ENCODE results near the gene ANKS1A. TPM values are rescaled to one million over a fixed set of nuclear protein-coding genes. Genes with fewer than 3 reads are reported as not detected.

ANKS1A gene
- total RNA-seq, 1 experiment from 2014 or later = 26.5 TPM

DNA sequence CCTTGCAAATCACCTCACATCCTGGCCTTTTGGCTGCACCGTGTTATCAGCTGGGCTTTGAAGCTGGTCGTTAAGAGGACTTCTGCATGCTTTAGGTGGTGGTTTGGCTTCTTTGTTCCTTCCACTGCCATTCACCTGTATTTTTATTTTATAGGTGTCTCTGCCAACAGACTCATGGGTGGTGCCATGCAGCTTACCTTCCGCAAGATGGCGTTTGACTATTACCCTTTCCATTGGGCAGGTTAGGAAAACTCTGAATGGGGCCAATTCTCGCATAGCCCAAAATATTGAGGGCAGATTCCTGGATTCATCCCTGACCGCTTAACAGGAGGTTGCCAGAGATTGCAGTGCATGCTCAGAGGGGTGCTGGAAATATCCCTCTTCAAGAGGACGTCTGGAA, 33.6 kb upstream of the ANKS1A start:
- Mint-ChIP-seq H3K4me1 (peaks cover 4 to 13% of the 10 kb centered on the region in 2 experiments), H3K36me3 (ENCODE audit: insufficient read depth in 1 of 3, low read depth in 3 of 3) (peaks cover 25 to 62% (median 51%) of the 10 kb centered on the region in 3 experiments), H3K27me3 (ENCODE audit: low read depth) (no peaks in the 10 kb centered on the region), H3K27ac (no peak overlapping the region), H3K9me3 (no peaks in the 10 kb centered on the region), H3K4me3 (no peak overlapping the region)
- Histone ChIP-seq H3K9ac (ENCODE audit: extremely low read depth, insufficient read length, low read length) (no peak overlapping the region), H3K9me3 (ENCODE audit: control insufficient read depth, low read depth, low read length) (no peaks in the 10 kb centered on the region), H3K79me1 (ENCODE audit: insufficient read depth, low read depth, low read length, poor library complexity, severe bottlenecking) (no peaks in the 10 kb centered on the region), H3K4me2 (ENCODE audit: insufficient read depth, insufficient read length, low read length) (no peak overlapping the region), H3K4ac (ENCODE audit: low read depth, low read length) (no peak overlapping the region), H4K8ac (replicated peaks; ENCODE audit: insufficient read length, low read depth, low read length) (no peak overlapping the region), H2AFZ (ENCODE audit: low read length) (no peak overlapping the region), H4K5ac (ENCODE audit: insufficient read length, low read depth, low read length) (no peak overlapping the region), H3K23ac (ENCODE audit: insufficient read length, low read depth, low read length) (no peak overlapping the region), H3K14ac (ENCODE audit: insufficient read depth, low read length) (no peak overlapping the region), H3K18ac (ENCODE audit: insufficient read length, low read depth, low read length) (no peak overlapping the region), H2BK12ac (ENCODE audit: insufficient read length, low read depth, low read length) (no peak overlapping the region), H4K20me1 (ENCODE audit: control insufficient read depth, insufficient read depth, insufficient read length) (no peaks in the 10 kb centered on the region), H2BK15ac (ENCODE audit: low read depth, low read length) (no peak overlapping the region), H3K23me2 (ENCODE audit: insufficient read length, low read depth, low read length, poor library complexity, severe bottlenecking) (no peaks in the 10 kb centered on the region), H4K91ac (ENCODE audit: insufficient read length, low read depth, low read length) (no peak overlapping the region), H3K27me3 (ENCODE audit: insufficient read depth, low read length) (no peaks in the 10 kb centered on the region), H3K79me2 (ENCODE audit: insufficient read depth, low read length) (no peaks in the 10 kb centered on the region), H2BK120ac (ENCODE audit: low read depth, low read length, poor library complexity, severe bottlenecking) (no peak overlapping the region), H2BK20ac (ENCODE audit: low read depth, low read length, poor library complexity, severe bottlenecking) (no peak overlapping the region), H3K27ac (ENCODE audit: insufficient read length, low read depth, low read length) (no peak overlapping the region), H3K4me1 (ENCODE audit: insufficient read depth, low read length) (peaks cover 7% of the 10 kb centered on the region; the same call in 1 of the 2 replicates), H3K56ac (ENCODE audit: insufficient read length, low read depth, low read length) (no peak overlapping the region), H3T11ph (ENCODE audit: low read length) (no peak overlapping the region), H2BK5ac (ENCODE audit: insufficient read length, low read length) (no peak overlapping the region), H2AK5ac (ENCODE audit: insufficient read length, low read length) (no peak overlapping the region)
- WGBS (ENCODE audit: extremely low coverage, insufficient read length, low lambda C conversion rate) = no CpG with 5 or more reads among the region's 7 CpGs
- TF ChIP-seq, protein P1, sequence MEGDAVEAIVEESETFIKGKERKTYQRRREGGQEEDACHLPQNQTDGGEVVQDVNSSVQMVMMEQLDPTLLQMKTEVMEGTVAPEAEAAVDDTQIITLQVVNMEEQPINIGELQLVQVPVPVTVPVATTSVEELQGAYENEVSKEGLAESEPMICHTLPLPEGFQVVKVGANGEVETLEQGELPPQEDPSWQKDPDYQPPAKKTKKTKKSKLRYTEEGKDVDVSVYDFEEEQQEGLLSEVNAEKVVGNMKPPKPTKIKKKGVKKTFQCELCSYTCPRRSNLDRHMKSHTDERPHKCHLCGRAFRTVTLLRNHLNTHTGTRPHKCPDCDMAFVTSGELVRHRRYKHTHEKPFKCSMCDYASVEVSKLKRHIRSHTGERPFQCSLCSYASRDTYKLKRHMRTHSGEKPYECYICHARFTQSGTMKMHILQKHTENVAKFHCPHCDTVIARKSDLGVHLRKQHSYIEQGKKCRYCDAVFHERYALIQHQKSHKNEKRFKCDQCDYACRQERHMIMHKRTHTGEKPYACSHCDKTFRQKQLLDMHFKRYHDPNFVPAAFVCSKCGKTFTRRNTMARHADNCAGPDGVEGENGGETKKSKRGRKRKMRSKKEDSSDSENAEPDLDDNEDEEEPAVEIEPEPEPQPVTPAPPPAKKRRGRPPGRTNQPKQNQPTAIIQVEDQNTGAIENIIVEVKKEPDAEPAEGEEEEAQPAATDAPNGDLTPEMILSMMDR (conservative IDR thresholded peaks at IDR 0.05) = peak; percentile 63
- DNase-seq = no peak

All from H9 (cell line).